HepG2 (cell line): ENCODE results near the gene FUT4. TPM values are rescaled to one million over a fixed set of nuclear protein-coding genes. Genes with fewer than 3 reads are reported as not detected.
"Not testable (repeated sequence)": the region's sequence is repeated elsewhere in the genome, so short reads cannot be mapped to it uniquely, and the experiment has no call there.

ENCODE experiments used
- ATAC-seq: fragments of 200-7000 bp; cut with Tn5 transposase; 3 replicates; pipeline ENCODE4 v1.9.1; 2020; ENCODE audit warnings: mild to moderate bottlenecking, moderate library complexity
- BruUV-seq: library from RNA; stranded (reverse); fragments of 400-500 nt; replicated peaks from 2 replicates; lab custom pipeline; 2021; lab: Mats Ljungman, UMichigan
- CTCF ChIA-PET: fragments of 300-600 bp; formaldehyde crosslinking; extraction: SDS; loops from one replicate; lab custom pipeline; 2021; ENCODE audit warnings: low total read pairs, inconsistent platforms, low intra/inter-chr PET ratio; lab: Yijun Ruan, JAX
- POLR2A ChIA-PET: fragments of 350-600 bp; sonication (Branson Sonifier 250); formaldehyde crosslinking; loops from one replicate; lab custom pipeline; 2020; ENCODE audit warnings: antibody characterized with exemption, inconsistent platforms; lab: Yijun Ruan, JAX
- DNase-seq: peaks from one replicate; pipeline ENCODE4 v3.0.0-alpha.2; 2015; ENCODE audit warnings: low spot score
- FAIRE-seq: peaks from 3 replicates; lab custom pipeline; 2011; peaks lifted over from hg19 to GRCh38; lab: Jason Lieb, UNC
- H2AFZ ChIP-seq: one replicate; pipeline ENCODE4 v1.6.1; 2011; ENCODE audit warnings: low read length, inconsistent platforms
- H3K27ac ChIP-seq: fragments of 300-600 bp; 3 replicates; pipeline ENCODE4 v1.8.0; 2011; ENCODE audit warnings: mixed run types, mild to moderate bottlenecking, mixed read lengths, low read length, inconsistent platforms; ENCODE audit not compliant: insufficient read depth; ENCODE audit errors: extremely low read length
- H3K27me3 ChIP-seq, 2 experiments: fragments of 200-600 bp in 1 of 2; 2 replicates in 1 of 2; 3 replicates in 1 of 2; pipeline versions ENCODE4 v1.6.0 to v1.8.0; 2011; ENCODE audit warnings: low read length in 2 of 2, mild to moderate bottlenecking in 2 of 2, moderate library complexity in 2 of 2, inconsistent platforms in 1 of 2; ENCODE audit not compliant: insufficient read depth in 2 of 2, control insufficient read depth in 1 of 2
- H3K36me3 ChIP-seq, 2 experiments: fragments of 200-600 bp in 1 of 2; replicated peaks in 1 of 2; 2 replicates in 1 of 2; 3 replicates in 1 of 2; pipeline versions ENCODE4 v1.5.1 to v1.8.0; 2011; ENCODE audit warnings: low read length in 2 of 2, inconsistent platforms in 1 of 2; ENCODE audit not compliant: insufficient read depth in 2 of 2, control insufficient read depth in 1 of 2
- H3K4me1 ChIP-seq: 2 replicates; pipeline ENCODE4 v1.5.1; 2012; ENCODE audit warnings: low read length, inconsistent platforms; ENCODE audit not compliant: insufficient read depth
- H3K4me2 ChIP-seq: 2 replicates; pipeline ENCODE4 v1.6.0; 2011; ENCODE audit warnings: low read depth, low read length, inconsistent platforms
- H3K4me3 ChIP-seq, 3 experiments: fragments of 200-600 bp in 1 of 3; sonication (generic), shearing (Covaris generic) in 1 of 3; replicated peaks in 1 of 3; 2 replicates each; pipeline ENCODE4 v1.5.1; 2011 to 2016; ENCODE audit warnings: low read length in 3 of 3, inconsistent platforms in 2 of 3, low read depth in 2 of 3, mild to moderate bottlenecking in 2 of 3, control low read depth in 1 of 3, mixed read lengths in 1 of 3; ENCODE audit not compliant: insufficient read depth in 1 of 3
- H3K79me2 ChIP-seq: one replicate; pipeline ENCODE4 v1.6.1; 2011; ENCODE audit warnings: low read length, inconsistent platforms; ENCODE audit not compliant: insufficient read depth
- H3K9ac ChIP-seq: 2 replicates; pipeline ENCODE4 v1.6.0; 2011; ENCODE audit warnings: mild to moderate bottlenecking, low read depth, low read length, inconsistent platforms; ENCODE audit not compliant: insufficient read depth
- H3K9me3 ChIP-seq: 2 replicates; pipeline ENCODE4 v1.5.1; 2012; ENCODE audit warnings: mild to moderate bottlenecking, low read length
- H4K20me1 ChIP-seq: 2 replicates; pipeline ENCODE4 v1.6.0; 2011; ENCODE audit warnings: inconsistent platforms, mild to moderate bottlenecking, low read length, moderate library complexity; ENCODE audit not compliant: insufficient read depth
- HNF4G ChIP-seq, 2 experiments: sonication (generic) in 1 of 2; formaldehyde crosslinking in 1 of 2; IDR thresholded peaks; 2 replicates each; pipeline versions ENCODE4 v1.4.0 to v1.6.1; 2011 to 2020; ENCODE audit warnings: borderline replicate concordance in 2 of 2, low read depth in 2 of 2, mild to moderate bottlenecking in 2 of 2, low read length in 1 of 2, missing genetic modification reagents in 1 of 2, moderate library complexity in 1 of 2
- MEIS1 ChIP-seq: sonication (generic); formaldehyde crosslinking; IDR thresholded peaks from 2 replicates; pipeline ENCODE4 v1.9.0; 2021; ENCODE audit warnings: mild to moderate bottlenecking, missing genetic modification reagents, moderate library complexity, borderline replicate concordance
- MZF1 ChIP-seq: sonication (generic); formaldehyde crosslinking; IDR thresholded peaks from 2 replicates; pipeline ENCODE4 v1.8.1; 2023; ENCODE audit warnings: mild to moderate bottlenecking, missing genetic modification reagents, borderline replicate concordance
- WGBS: methylation state at CpG from one replicate; pipeline ENCODE4 v1.1.6; 2017; ENCODE audit warnings: low lambda C conversion rate; 5-methylcytosine and 5-hydroxymethylcytosine counted together
- in situ Hi-C: cut with HindIII; loops from 2 replicates; pipeline ENCODE4 v1.10.0; 2017; ENCODE audit warnings: low pct_unique_long_range_greater_than_20kb; ENCODE audit not compliant: extremely low pct_ligation_motif_present
- intact Hi-C: fragments of 100-400 bp; cut with micrococcal nuclease; formaldehyde crosslinking; loops from one replicate; pipeline ENCODE4 v1.10.0; 2022; ENCODE audit not compliant: unreplicated experiment
- polyA plus RNA-seq, 8 experiments: library from polyadenylated mRNA; depleted of rRNA in 3 of 8; stranded (reverse) in 7 of 8; unstranded in 1 of 8; fragments of >200 nt; fragmentation: Illumina TruSeq in 4 of 8; extraction: Trizol in 4 of 8; gene quantifications; 2 replicates each; pipeline versions ENCODE4 v1.2.1 to v1.2.3, GENCODE V29; 2011 to 2016; ENCODE audit warnings: low read depth in 4 of 8, missing spikeins in 1 of 8, mixed read lengths in 1 of 8; ENCODE audit not compliant: insufficient read depth in 1 of 8
- total RNA-seq, 5 experiments: library from RNA; depleted of rRNA; stranded (reverse); fragments of >200 nt; fragmentation: Illumina TruSeq; extraction: Trizol; gene quantifications; 2 replicates each; pipeline ENCODE4 v1.2.3, GENCODE V29; 2016; ENCODE audit warnings: low read depth in 1 of 5
- TF ChIP-seq, protein P1 (sequence below): IDR thresholded peaks from 2 replicates; pipeline ENCODE4 v1.6.1; 2016; ENCODE audit warnings: low read depth, control low read depth

Gene FUT4
- total and polyA plus RNA-seq, 2 of the 13 experiments (the other 11 are each of a cell fraction or from before 2014, with no cell fraction given), result 0.28 to 0.60 TPM

GRCh38 chr11:94568200-94568599, 24.5 kb downstream of the FUT4 start (continued):
- TF ChIP-seq, protein P1, sequence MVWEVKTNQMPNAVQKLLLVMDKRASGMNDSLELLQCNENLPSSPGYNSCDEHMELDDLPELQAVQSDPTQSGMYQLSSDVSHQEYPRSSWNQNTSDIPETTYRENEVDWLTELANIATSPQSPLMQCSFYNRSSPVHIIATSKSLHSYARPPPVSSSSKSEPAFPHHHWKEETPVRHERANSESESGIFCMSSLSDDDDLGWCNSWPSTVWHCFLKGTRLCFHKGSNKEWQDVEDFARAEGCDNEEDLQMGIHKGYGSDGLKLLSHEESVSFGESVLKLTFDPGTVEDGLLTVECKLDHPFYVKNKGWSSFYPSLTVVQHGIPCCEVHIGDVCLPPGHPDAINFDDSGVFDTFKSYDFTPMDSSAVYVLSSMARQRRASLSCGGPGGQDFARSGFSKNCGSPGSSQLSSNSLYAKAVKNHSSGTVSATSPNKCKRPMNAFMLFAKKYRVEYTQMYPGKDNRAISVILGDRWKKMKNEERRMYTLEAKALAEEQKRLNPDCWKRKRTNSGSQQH, result no peak
- no peak for TF ChIP-seq HNF4G (IDR thresholded peaks at IDR 0.05; ENCODE audit: borderline replicate concordance, low read depth, low read length)
- no peak for TF ChIP-seq HNF4G (CRISPR knock-in tag; IDR thresholded peaks at IDR 0.05; ENCODE audit: borderline replicate concordance, low read depth)
- TF ChIP-seq MZF1 (CRISPR knock-in tag), result no peak

- no peaks in the 10 kb centered on the region for H3K4me1 ChIP-seq
- no peaks in the 10 kb centered on the region for H3K36me3 ChIP-seq
- POLR2A ChIA-PET, result no interaction called here
- in situ Hi-C loops, result no loop called here
- FAIRE-seq, result no peak
- H3K9ac ChIP-seq, result no peak overlapping the region
- intact Hi-C loops, result no loop called here
- TF ChIP-seq MEIS1 (CRISPR knock-in tag), result no peak
- H2AFZ ChIP-seq, result no peak overlapping the region
- H3K27me3 ChIP-seq, result no peaks in the 10 kb centered on the region
- BruUV-seq, result no TSS peak
- no peaks in the 10 kb centered on the region for H3K79me2 ChIP-seq
- no peaks in the 10 kb centered on the region for H3K9me3 ChIP-seq
- H3K27ac ChIP-seq, result no peak overlapping the region
- CTCF ChIA-PET, result no interaction called here
- no peak overlapping the region for H3K4me2 ChIP-seq
- DNase-seq, result no peak
- 4% methylated on average over 4 of the region's 4 CpGs for WGBS
- ATAC-seq, result no peak
- H3K4me3 ChIP-seq, result no peak overlapping the region
- H4K20me1 ChIP-seq, result no peaks in the 10 kb centered on the region
Measured at GRCh38 chr11:94568717-94569116, 25.0 kb downstream of the FUT4 start.

DNA sequence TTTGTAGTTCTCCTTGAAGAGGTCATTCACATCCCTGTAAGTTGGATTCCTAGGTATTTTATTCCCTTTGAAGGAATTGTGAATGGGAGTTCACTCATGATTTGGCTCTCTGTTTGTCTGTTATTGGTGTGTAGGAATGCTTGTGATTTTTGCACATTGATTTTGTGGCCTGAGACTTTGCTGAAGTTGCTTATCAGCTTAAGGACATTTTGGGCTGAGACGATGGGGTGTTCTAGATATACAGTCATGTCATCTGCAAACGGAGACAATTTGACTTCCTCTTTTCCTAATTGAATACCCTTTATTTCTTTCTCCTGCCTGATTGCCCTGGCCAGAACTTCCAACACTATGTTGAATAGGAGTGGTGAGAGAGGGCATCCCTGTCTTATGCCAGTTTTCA, 29.3 kb downstream of the FUT4 start:
- intact Hi-C loops, FAIRE-seq, H3K4me3 ChIP-seq, H3K4me1 ChIP-seq, H3K9ac ChIP-seq, H3K36me3 ChIP-seq, H4K20me1 ChIP-seq, H3K4me2 ChIP-seq, CTCF ChIA-PET, POLR2A ChIA-PET, DNase-seq, BruUV-seq, H3K9me3 ChIP-seq, in situ Hi-C loops, ATAC-seq, H2AFZ ChIP-seq, H3K27ac ChIP-seq, H3K79me2 ChIP-seq: not testable (repeated sequence)
- peaks cover 0 to 10% of the 10 kb centered on the region in 2 experiments; a peak in 3 of 5 replicates for H3K27me3 ChIP-seq
- WGBS, result 0% methylated on average over 2 of the region's 2 CpGs
